WTC11 (cell line): ENCODE data around the gene TAS2R46. TPM values are rescaled to one million over a fixed set of nuclear protein-coding genes. Genes with fewer than 3 reads are reported as not detected.

Experiments used
- ATAC-seq: fragments of 200-7000 bp; cut with Tn5 transposase; 2 replicates; pipeline ENCODE4 v1.10.0; 2021; ENCODE audit warnings: mild to moderate bottlenecking, moderate library complexity
- CTCF ChIA-PET: fragments of 300-600 bp; sonication (Branson Sonifier 250); formaldehyde crosslinking; loops from one replicate; lab custom pipeline; 2021; ENCODE audit warnings: antibody characterized with exemption; lab: Charles Lee
- POLR2A ChIA-PET: fragments of 350-600 bp; sonication (Branson Sonifier 250); formaldehyde crosslinking; loops from one replicate; lab custom pipeline; 2021; ENCODE audit warnings: antibody characterized with exemption; lab: Charles Lee
- DNase-seq: peaks from one replicate; pipeline ENCODE4 v3.0.0; 2021; ENCODE audit warnings: low spot score
- H3K27ac Mint-ChIP-seq: 2 replicates; pipeline ENCODE4 v1.8.0; 2021; ENCODE audit warnings: mixed read lengths
- H3K27me3 Mint-ChIP-seq: 2 replicates; pipeline ENCODE4 v1.8.0; 2021; ENCODE audit warnings: low read depth, mild to moderate bottlenecking, moderate library complexity, mixed read lengths
- H3K36me3 Mint-ChIP-seq: 2 replicates; pipeline ENCODE4 v1.8.0; 2021; ENCODE audit warnings: mixed read lengths
- H3K4me1 Mint-ChIP-seq: 2 replicates; pipeline ENCODE4 v1.8.0; 2022; ENCODE audit warnings: mixed read lengths
- H3K4me3 Mint-ChIP-seq: 2 replicates; pipeline ENCODE4 v1.8.0; 2021; ENCODE audit warnings: mild to moderate bottlenecking, moderate library complexity, mixed read lengths
- H3K9me3 Mint-ChIP-seq: 2 replicates; pipeline ENCODE4 v1.8.0; 2021; ENCODE audit warnings: mixed read lengths
- ARID4B ChIP-seq: sonication (generic); formaldehyde crosslinking; IDR thresholded peaks from 2 replicates; pipeline ENCODE4 v1.8.0; 2023; ENCODE audit warnings: missing genetic modification reagents, mild to moderate bottlenecking, borderline replicate concordance
- ATF1 ChIP-seq: sonication (generic); formaldehyde crosslinking; IDR thresholded peaks from 2 replicates; pipeline ENCODE4 v1.8.1; 2023; ENCODE audit warnings: mild to moderate bottlenecking, moderate library complexity, missing genetic modification reagents
- E2F5 ChIP-seq: sonication (generic); formaldehyde crosslinking; IDR thresholded peaks from 2 replicates; pipeline ENCODE4 v1.8.1; 2022; ENCODE audit warnings: mild to moderate bottlenecking, moderate library complexity, missing genetic modification reagents
- ELF4 ChIP-seq: sonication (generic); formaldehyde crosslinking; IDR thresholded peaks from 2 replicates; pipeline ENCODE4 v1.8.1; 2022; ENCODE audit warnings: low read depth, mild to moderate bottlenecking, moderate library complexity, missing genetic modification reagents
- FOXK1 ChIP-seq: sonication (generic); formaldehyde crosslinking; IDR thresholded peaks from 2 replicates; pipeline ENCODE4 v1.8.0; 2022; ENCODE audit warnings: mild to moderate bottlenecking, moderate library complexity, missing genetic modification reagents
- JAZF1 ChIP-seq: fragments of 250-450 bp; sonication (Bioruptor Pico); IDR thresholded peaks from 2 replicates; pipeline ENCODE4 v1.9.0; 2021; ENCODE audit warnings: moderate library complexity, mild to moderate bottlenecking, inconsistent platforms
- MAX ChIP-seq: sonication (generic); formaldehyde crosslinking; IDR thresholded peaks from 2 replicates; pipeline ENCODE4 v1.8.0; 2022; ENCODE audit warnings: mild to moderate bottlenecking, missing genetic modification reagents
- MYBL2 ChIP-seq: sonication (generic); formaldehyde crosslinking; IDR thresholded peaks from 2 replicates; pipeline ENCODE4 v1.8.1; 2023; ENCODE audit warnings: mild to moderate bottlenecking, moderate library complexity, missing genetic modification reagents
- NFATC4 ChIP-seq: fragments of 250-450 bp; sonication (Bioruptor Pico); IDR thresholded peaks from 2 replicates; pipeline ENCODE4 v1.9.0; 2021; ENCODE audit warnings: mild to moderate bottlenecking
- RORB ChIP-seq: fragments of 250-450 bp; sonication (Bioruptor Pico); IDR thresholded peaks from 2 replicates; pipeline ENCODE4 v1.9.0; 2021; ENCODE audit warnings: mild to moderate bottlenecking
- STAT6 ChIP-seq: sonication (generic); formaldehyde crosslinking; conservative IDR thresholded peaks from 2 replicates; pipeline ENCODE4 v1.8.1; 2023; ENCODE audit warnings: mild to moderate bottlenecking, low read depth, missing genetic modification reagents, moderate library complexity
- TEAD4 ChIP-seq: sonication (generic); formaldehyde crosslinking; IDR thresholded peaks from 2 replicates; pipeline ENCODE4 v1.8.0; 2022; ENCODE audit warnings: mild to moderate bottlenecking, missing genetic modification reagents
- TP53 ChIP-seq: sonication (generic); formaldehyde crosslinking; IDR thresholded peaks from 2 replicates; pipeline ENCODE4 v1.8.1; 2023; ENCODE audit warnings: mild to moderate bottlenecking, missing genetic modification reagents
- ZBTB21 ChIP-seq: sonication (generic); formaldehyde crosslinking; IDR thresholded peaks from 2 replicates; pipeline ENCODE4 v1.8.1; 2023; ENCODE audit warnings: mild to moderate bottlenecking, missing genetic modification reagents, borderline replicate concordance
- ZNF121 ChIP-seq: sonication (generic); formaldehyde crosslinking; IDR thresholded peaks from 2 replicates; pipeline ENCODE4 v1.8.0; 2023; ENCODE audit warnings: missing genetic modification reagents
- ZNF232 ChIP-seq: sonication (generic); formaldehyde crosslinking; IDR thresholded peaks from 2 replicates; pipeline ENCODE4 v1.8.0; 2022; ENCODE audit warnings: mild to moderate bottlenecking, missing genetic modification reagents
- ZNF263 ChIP-seq: sonication (generic); formaldehyde crosslinking; IDR thresholded peaks from 2 replicates; pipeline ENCODE4 v1.8.1; 2022; ENCODE audit warnings: low read depth, mild to moderate bottlenecking, moderate library complexity, missing genetic modification reagents
- ZNF416 ChIP-seq: fragments of 250-450 bp; sonication (Bioruptor Pico); IDR thresholded peaks from 2 replicates; pipeline ENCODE4 v1.9.0; 2021; ENCODE audit warnings: mild to moderate bottlenecking, inconsistent platforms
- ZNF425 ChIP-seq: fragments of 250-450 bp; sonication (Bioruptor Pico); conservative IDR thresholded peaks from 2 replicates; pipeline ENCODE4 v1.9.0; 2021; ENCODE audit warnings: mild to moderate bottlenecking
- total RNA-seq: library from RNA; stranded (reverse); gene quantifications from 3 replicates; pipeline ENCODE4 v1.2.3, GENCODE V29; 2021

The TAS2R46 gene
- total RNA-seq, 1 experiment from 2014 or later, result 0.44 TPM

GRCh38 chr12:11031307-11031706 lies 30.8 kb downstream of the TAS2R46 start, which contains the start of gene TAS2R31:
Gene TAS2R31 (minus strand): TSS chr12:11031407. CDS start chr12:11031335, 72 bp downstream.
- ChIA-PET POLR2A (no interaction called here), CTCF (interaction anchor here (0.6 kb wide), 1 partner anchor 657 kb away, joined by 3 read pairs; no protein-coding TSS in a partner anchor)
- Mint-ChIP-seq H3K9me3 (peaks cover 13% of the 10 kb centered on the region), H3K27ac (no peak within 1 kb of the TSS), H3K4me1 (no peaks in the 10 kb centered on the region), H3K36me3 (peaks cover 16% of the 10 kb centered on the region), H3K27me3 (no peaks in the 10 kb centered on the region), H3K4me3 (no peak within 1 kb of the TSS)
- ATAC-seq (no peak), DNase-seq (no peak)
- no peak for TF ChIP-seq ZNF263
- no peak for TF ChIP-seq ELF4 (CRISPR knock-in tag)
- no peak for TF ChIP-seq ZNF232
- TF ChIP-seq JAZF1 (CRISPR knock-in tag), result no peak
- no peak for TF ChIP-seq ZNF425 (CRISPR knock-in tag)
- no peak for TF ChIP-seq ZNF121 (CRISPR knock-in tag)
- no peak for TF ChIP-seq RORB
- no peak for TF ChIP-seq ATF1
- no peak for TF ChIP-seq E2F5
- no peak for TF ChIP-seq TEAD4 (CRISPR knock-in tag)
- no peak for TF ChIP-seq STAT6 (CRISPR knock-in tag)
- no peak for TF ChIP-seq MYBL2 (CRISPR knock-in tag)
- TF ChIP-seq ZNF416 (CRISPR knock-in tag), result no peak
- TF ChIP-seq NFATC4 (CRISPR knock-in tag), result no peak
- TF ChIP-seq TP53 (CRISPR knock-in tag), result no peak
- TF ChIP-seq MAX (CRISPR knock-in tag), result no peak
- no peak for TF ChIP-seq ARID4B
- no peak for TF ChIP-seq FOXK1 (CRISPR knock-in tag)
- no peak for TF ChIP-seq ZBTB21 (CRISPR knock-in tag)
